Dedifferentiated amniotic fluid mesenchymal stem cell (primary cell): ENCODE data around the gene CCDC57.
A peak's percentile ranks its signal among the peaks of the same experiment; 100 is the strongest.
"Not testable (repeated sequence)": the region's sequence is repeated elsewhere in the genome, so short reads cannot be mapped to it uniquely, and the experiment has no call there.

Experiments
- DNase-seq: peaks from one replicate; pipeline ENCODE4 v3.0.0-alpha.2; 2016; ENCODE audit errors: extremely low spot score

Gene CCDC57

DNA sequence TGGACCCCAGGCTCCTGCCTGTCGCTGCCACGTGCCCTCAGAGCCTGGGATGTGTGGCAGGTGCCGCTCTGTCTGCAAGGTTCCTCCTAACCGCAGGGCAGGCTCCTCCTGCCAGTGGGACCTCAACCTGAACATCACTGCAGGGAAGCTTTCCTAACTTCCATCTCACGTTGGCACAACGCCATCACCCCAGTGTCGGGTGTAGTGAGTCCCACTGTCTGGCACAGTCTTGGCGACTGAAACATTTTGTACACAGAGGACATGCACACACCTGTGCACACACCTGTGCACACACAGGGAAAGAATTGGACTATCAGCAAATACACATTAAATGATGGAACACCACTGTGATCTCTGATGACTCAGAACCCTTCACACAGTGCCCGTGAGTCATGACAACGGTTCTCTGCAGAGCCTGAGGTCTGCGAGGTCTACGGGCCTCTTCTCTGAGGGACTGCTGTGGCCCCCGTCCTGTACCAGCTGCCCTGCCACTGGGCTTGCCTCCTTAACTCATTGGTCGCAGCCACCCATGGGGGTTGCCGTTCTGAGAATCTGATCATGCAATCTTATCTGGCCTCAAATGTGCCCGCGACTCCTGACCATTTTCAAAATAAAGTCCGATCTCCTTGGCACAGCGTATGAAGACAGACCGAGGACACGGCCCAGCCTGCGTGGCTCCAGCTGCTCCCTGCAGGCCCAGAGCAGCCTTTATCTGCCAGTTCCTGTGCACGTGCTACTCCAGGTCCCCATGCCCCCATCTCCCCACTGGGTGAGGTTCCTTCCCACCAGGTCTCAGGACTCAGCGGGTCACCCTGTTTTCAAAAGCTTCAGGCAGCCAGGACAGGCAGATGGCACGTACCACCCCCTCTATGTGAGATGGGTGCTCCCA is 7.6 kb downstream of the CCDC57 start:
- peak; percentile 39 for DNase-seq

DNA sequence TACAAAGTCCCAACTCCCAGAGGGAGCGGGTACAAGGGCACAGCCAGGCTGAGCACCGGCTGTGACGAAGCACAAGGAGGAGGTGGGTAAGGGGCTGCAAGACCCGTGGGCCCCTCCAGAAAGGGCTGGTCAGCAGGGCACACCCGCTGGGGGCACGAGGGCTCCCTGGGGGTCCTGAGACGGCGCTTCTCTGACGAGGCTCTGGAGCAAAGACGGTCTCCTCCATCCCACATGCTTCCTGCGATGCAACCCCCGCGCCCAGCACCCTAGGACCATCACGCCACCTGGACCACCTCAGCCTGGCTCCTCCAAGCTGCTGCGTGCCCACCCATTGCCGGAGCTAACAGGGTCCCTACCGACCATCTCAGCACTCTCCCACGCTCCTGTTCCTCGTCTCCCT is 8.7 kb downstream of the CCDC57 start:
- no peak for DNase-seq

DNA sequence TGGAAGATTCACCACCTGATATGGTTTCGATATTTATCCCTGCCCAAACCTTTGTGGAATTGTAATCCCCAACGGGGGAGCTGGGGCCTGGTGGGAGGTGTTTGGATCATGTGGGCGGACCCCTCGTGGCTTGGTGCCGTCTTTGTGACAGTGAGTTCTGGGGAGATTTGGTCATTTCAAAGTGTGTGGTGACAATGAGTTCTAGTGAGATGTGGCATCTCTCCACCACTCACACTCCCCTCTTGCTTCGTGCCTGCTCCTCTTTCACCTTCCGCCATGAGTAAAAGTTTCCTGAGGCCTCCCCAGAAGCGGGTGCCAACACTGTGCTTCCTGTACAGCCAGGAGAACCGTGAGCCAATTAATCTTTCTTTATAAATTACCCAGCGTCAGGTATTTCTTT is 9.7 kb downstream of the CCDC57 start:
- DNase-seq = no peak

DNA sequence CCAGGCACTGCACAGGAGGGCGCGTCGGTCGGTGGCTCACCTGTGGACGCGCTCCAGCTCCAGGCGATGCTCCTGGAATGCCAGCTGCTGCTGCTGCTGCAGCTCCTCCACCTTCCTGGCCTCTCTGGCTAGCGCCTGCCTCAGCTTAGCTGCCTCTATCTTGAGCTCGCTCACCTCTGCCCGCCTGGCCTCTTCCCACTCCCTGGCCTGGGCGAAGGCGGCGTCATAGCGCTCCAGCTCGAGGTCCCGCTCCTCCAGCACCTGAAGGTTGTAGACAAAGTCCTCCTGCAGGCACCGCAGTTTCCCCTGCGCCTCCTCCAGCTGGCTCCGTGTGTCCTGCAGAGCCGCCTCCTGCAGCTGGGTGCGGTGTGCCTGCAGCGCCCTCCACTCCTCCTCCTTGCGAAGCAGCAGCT is 11.1 kb downstream of the CCDC57 start:
- no peak for DNase-seq

DNA sequence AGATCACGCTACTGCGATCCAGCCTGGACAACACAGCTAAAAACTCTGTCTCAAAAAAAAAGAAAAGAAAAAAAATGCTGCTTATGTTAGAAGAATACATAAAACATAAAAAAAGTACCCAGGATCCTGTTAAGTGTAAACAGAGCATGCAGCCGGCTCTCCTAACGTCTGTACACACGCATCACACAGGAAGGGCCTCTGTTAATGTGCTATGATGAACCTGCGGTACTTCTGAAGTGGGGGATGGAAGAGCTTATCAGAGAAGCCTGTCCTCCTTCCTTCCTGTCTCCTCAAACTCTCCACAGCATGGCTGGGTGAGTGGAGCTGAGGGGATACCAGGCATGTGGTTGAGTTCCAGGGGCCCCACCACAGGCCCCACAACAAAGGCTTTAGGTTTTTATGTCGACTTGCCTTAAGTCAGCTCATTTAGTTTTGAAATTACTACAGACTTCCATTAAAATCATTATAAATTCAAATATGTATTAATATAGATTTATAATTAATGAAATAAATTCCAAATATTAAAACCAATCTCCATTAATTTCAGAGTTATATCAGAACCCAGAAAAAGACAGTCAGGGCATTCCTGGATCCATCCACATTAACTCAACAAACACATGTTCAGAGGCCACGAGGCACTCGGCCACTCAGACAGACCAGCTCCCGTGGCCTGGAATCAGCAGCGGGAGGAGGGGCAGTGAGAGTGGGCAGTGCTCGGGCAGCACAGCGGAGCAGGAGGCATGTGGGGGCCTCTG is 11.7 kb downstream of the CCDC57 start:
- DNase-seq = no peak

DNA sequence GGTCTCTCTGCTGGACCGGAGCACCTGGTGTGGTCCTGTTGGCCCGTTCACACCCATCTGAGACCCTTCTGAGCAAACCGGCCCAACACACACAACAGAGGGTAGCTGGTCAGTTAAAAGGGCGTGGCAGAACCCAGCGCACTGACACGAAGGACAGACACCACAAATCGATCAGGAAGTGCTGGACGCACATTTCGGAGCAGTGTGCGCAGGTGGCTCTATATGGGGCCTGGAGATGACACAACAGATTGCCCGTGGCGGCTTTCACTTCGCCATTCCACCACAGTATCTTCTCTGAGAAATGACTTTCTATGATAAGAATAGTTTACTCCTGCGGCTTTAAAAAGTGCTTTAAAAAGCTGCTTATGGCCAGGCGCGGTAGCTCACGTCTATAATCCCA is 12.5 kb downstream of the CCDC57 start:
- no peak for DNase-seq

DNA sequence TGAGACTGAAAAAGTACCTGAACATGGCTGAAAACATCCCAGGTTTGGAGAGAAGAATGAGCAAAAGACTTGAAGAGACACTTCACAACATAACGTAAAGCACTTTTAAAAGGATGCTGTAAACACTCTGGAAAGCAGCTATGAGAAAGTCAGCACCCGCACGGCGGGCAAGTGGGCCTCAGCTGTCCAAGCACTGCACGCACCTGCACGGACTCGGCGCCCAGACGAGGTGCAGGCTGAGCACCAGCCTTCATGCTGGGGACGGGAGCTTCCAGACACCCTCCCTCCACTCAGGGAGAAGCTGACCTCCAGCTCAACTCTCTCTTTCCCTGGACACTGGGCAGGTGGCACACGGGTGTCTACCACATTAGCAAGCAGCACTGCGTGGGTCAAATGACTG is 13.1 kb downstream of the CCDC57 start:
- no peak for DNase-seq

DNA sequence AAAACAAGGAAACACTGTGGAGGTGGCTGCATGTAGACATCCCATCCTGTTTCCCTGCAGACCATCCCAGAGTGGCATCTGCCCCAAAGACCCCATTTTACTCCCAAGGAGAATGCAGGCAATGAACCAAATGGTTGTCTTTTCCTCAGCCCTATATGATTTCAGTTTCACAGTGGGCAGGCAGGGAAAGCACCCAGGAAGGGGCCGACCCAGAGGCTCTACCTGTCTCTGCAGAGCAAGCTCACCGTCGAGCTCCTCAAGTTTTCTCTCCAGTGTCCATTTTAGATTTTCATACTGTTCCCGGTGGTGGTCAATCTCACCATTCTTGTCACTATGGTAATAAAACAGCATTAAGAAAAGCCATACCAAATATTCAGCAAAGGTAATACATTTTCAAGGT is 14.6 kb downstream of the CCDC57 start:
- no peak for DNase-seq

DNA sequence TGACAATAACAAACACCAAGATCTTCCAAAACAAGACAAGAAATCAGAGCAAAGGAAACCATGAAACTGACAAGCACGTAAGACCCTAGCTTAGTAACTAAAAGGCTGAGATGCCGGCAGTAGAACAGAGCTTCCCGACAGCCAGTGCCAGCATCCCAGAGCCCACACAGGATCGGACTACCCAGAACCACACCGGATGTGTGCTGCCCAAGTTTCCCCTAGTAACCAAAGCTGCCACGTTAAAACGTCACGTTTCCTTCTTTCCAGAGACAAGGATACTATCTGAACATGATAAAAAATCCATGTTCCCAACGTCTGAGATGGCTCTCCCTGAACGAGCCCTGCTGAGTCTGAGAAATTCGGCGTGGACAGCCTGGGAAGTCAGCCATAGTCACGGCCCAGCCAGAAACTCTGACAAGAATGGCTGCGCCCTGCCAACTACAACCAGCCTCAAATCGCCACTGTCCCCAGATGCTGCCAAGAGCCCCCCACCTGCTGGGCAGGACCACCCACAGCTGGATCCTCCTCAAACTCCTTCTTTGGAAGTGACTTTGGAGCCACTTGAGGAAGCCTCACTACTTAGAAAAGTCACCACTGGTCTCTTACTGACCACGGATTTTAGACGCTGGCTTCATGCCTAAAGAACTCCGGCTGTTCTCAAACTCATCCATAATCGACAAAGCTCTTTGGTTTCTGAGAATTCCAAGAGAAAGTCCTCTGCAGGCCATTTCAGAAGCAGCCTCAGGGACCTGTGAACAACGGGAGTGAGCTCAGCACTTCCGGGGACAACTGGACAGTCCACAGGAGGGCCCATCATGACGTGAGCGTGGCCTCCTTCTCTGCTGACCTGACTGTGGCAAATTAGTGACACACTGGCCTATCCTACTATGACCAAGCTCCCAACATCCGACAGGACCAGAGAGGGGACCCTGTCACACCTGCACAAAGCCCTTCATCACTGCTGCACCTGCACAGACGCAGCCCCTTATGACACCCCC is 16.7 kb downstream of the CCDC57 start:
- DNase-seq = no peak

DNA sequence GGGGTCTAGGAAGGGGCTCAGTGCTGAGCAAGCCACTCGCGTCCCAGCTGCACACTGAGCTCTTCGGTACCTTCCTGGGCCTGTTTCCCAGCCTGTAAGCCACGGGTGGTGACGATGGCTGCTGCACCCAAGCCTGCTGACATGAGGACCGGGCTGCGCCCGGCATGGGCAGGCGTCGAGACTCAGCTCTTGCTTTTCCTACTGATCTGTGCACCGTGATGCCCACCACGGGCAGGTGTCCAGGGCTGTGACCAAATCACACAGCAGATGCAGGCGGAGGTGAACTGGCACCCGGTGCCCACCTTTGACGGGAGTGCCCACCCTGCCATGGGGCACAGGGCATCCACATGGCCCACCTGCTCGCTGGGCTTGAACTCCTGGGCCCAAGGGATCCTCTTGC is 17.9 kb downstream of the CCDC57 start:
- no peak for DNase-seq

DNA sequence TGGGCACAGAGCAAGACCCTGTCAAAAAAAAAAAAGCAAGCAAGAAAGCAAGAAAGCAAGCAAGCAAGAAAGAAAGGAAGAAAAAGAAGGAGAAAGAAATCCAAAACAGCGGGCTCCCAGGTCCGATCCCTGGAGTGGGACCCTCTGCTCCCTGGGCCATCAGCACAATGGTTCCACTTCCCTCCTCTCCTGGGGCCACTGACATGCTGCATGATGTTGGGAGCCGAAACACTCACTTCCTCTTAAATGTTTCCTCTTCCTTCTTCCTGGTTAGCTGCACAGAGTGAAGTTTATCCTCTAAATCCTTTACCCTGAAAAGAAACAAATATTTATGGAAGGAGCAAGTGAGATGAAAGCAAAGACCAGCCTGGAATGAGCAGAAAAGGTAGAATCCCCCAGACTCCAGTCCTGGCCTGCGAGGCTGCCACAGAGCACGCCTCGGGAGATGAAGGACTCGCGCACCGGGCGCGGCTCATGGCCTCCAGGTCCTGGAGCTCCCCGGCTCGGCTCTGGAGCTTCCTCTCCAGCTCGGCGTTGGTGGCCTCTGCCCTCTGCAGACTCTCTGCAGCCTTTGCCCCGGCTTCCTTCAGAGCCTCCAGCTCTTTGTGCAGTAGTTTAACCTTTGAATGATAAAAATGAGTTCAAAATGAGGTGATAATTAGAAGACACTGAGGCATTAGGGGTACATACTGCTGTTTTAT is 19.0 kb downstream of the CCDC57 start:
- no peak for DNase-seq

DNA sequence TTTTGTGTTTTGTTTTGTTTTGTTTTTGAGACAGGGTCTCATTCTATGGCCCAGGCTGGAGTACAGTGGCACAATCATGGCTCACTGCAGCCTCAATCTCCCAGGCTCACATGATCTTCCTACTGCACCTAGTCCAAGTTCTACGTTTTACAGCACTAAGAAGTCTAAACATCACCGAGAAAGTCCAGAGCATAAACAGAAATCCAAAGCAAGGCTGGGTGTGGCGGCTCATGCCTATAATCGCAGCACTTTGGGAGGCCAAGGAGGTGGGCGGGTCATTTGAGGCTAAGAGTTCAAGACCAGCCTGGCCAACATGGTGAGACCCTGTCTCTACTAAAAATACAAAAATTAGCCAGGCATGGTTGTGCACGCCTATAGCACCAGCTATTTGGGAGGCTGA is 19.6 kb downstream of the CCDC57 start:
- DNase-seq = not testable (repeated sequence)

DNA sequence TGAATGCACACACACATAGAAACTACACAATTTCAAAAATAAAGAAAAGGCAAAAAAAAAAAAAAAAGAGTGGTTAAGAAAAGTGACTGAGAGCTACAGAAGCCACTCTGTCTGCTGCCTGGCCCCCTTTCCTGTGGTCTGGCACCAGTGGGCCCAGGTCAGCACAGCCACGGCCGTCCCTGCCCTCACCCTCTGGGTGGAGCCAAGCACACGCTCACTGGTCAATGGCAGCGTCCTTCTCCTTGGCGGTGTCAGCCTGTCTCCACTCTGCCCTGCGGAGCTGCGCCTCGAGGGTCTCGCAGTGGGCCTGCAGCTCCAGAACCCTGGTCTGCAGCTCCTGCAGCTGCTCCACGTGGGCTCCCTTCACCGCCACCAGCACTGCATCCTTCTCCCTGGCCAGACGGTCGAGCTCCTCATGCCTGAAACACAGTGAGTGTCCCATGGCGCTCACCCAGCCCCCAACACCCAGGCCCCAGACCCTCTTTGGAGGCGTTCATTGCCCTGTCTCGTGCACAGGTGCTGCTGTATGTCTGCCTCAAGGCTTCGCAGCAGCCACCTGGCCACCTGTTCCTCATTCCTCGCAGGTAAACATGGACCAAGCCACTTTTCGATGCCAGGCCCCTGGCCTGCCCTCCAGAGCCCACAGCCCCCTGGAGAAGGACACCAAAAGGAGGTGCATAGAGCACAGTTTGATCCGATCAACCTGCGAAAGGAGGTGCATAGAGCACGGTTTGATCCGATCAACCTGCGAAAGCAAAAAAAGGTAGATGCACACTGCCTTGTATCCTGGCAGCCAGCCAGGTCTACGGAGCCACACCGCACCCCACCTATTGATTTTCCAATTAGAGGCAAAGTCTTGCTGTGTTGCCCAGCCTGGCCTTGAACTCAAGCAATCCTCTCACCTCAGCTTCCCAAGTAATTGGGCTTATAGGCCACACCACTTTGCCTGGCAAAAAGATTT is 24.4 kb downstream of the CCDC57 start:
- DNase-seq = no peak

DNA sequence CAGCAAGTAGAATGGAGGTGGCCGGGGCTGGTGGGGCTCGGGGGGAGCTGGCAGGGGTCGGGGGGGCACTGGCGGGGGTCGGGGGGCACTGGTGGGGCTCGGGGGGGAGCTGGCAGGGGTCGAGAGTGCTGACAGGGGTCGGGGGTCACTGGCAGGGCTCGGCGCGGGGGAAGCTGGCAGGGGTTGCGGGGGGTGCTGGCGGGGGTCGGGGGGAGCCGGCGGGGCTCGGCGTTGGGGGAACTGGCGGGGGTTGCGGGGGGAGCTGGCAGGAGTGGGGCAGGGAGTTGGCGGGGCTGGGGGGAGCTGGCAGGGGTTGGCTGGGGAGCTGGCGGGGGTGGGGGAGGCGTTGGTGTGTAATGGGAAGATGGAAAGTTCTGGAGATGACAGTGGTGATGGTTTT is 25.1 kb downstream of the CCDC57 start:
- no peak for DNase-seq

DNA sequence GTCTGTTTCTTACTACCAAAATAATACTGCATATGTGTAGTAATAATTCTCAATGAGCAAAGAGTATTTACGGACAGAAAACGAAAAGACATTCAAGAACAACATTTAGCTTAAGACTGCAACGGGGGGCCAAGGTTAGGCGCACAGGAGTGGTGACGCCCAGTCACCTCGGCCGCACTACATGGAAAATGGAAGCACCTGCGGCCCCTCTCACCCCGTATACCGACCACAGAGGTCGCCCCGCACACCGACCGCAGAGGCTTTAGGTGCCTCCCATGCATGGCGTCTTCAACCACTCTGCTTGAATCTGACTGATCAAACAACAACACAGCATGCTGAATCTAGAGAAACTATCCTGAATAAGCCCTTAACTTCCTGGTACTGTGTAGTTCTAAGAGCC is 26.4 kb downstream of the CCDC57 start:
- DNase-seq = no peak

DNA sequence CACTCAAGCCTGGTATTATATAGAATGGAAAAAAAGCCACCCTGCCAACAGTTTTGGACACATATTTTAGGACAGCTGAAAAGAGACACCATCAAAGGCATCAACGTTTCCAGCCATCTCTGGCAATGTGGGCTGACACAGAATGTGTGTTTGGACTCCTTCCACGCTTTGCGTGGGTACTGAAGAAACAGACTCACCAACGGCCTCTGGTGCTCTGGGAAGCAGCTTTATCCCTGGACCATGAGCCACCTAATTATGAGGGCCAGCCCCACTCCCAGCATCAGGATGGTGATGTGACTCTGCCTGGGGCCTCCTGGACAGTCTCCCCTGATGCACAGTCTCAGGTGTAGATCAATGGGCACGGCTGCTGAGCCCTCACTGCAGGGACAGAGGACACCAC is 27.9 kb downstream of the CCDC57 start:
- no peak for DNase-seq

DNA sequence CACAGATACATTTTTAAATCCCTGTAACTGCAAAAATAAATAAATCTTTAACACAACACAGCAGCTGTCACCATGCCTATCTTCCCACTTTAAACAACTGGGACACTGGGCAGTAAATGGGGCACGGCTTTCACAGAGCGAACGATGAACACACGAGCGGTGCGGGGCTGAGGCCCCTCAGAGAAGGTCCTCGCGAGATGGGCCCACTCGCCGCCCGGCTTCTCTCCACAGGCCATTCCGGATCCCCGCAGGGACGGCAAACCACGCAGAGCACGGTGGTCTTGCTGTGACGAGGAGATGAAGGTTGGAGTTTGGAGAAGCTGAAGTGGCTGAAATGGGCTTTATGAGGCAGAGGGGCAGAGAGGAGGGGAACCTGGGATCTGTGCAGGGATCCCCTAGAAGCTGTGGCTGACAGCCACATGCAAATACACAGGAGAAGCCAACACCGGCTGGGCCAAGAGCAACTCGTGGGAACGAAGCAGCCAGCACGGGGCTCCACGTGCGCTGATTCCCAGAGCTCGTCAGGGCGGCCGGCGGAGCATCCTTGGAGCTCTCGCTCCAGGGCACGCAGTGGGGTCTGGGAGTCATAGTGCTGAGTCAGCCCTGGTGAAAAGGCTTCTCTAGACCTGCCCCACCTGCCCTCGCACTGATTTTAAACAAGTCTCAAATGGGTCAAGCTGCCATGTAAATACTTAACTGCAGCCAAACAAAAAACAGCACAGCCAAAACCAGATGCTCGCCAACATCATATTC is 31.7 kb downstream of the CCDC57 start:
- DNase-seq = no peak

DNA sequence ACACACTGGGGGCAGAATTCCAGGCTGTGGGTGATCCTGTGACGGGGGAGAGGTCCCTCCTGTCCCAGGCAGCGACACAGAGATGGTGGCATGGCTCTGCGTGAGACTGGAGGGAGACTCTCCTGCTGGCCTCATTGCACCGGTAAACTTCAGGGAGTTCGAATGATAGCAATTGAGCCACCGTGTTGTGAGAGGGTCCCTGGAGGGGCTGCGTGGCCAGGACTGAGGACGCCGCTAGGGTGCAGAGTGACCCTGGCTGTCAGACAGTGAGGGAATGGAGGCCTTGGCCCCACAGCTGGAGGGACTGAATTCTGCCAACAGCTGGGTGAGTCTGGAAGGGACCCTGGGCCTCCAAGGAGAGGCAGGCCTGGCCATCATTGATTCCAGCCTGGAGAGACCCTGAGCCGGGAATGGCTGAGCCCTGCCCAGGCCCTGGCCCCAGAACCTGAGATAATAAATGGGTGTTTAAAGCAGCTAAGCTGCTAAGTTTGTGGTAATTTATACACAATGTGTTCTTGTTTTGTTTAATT is 32.6 kb downstream of the CCDC57 start:
- DNase-seq = no peak

DNA sequence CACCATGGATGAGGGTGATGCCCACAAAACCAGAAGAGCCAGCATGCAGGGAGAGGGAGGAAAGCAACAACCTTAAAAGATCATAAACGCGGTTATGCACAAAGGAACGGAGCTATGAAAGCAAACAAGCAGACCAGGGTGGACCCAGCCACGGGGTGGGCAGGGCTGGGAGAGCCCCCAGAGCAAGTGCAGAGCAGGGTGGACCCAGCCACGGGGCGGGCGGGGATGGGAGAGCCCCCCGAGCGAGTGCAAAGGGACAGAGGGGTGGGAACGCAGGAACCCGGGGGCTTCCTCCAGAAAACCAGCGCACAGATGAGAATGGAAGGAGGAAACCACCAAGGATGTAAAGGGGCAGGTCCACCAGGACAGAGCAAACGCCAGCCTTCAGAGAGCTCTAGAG is 33.2 kb downstream of the CCDC57 start:
- DNase-seq = no peak
